ENCODE measurements around the gene PTAFR.
A peak's percentile ranks its signal among the peaks of the same experiment; 100 is the strongest.

PTAFR gene, protein sequence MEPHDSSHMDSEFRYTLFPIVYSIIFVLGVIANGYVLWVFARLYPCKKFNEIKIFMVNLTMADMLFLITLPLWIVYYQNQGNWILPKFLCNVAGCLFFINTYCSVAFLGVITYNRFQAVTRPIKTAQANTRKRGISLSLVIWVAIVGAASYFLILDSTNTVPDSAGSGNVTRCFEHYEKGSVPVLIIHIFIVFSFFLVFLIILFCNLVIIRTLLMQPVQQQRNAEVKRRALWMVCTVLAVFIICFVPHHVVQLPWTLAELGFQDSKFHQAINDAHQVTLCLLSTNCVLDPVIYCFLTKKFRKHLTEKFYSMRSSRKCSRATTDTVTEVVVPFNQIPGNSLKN

DNA sequence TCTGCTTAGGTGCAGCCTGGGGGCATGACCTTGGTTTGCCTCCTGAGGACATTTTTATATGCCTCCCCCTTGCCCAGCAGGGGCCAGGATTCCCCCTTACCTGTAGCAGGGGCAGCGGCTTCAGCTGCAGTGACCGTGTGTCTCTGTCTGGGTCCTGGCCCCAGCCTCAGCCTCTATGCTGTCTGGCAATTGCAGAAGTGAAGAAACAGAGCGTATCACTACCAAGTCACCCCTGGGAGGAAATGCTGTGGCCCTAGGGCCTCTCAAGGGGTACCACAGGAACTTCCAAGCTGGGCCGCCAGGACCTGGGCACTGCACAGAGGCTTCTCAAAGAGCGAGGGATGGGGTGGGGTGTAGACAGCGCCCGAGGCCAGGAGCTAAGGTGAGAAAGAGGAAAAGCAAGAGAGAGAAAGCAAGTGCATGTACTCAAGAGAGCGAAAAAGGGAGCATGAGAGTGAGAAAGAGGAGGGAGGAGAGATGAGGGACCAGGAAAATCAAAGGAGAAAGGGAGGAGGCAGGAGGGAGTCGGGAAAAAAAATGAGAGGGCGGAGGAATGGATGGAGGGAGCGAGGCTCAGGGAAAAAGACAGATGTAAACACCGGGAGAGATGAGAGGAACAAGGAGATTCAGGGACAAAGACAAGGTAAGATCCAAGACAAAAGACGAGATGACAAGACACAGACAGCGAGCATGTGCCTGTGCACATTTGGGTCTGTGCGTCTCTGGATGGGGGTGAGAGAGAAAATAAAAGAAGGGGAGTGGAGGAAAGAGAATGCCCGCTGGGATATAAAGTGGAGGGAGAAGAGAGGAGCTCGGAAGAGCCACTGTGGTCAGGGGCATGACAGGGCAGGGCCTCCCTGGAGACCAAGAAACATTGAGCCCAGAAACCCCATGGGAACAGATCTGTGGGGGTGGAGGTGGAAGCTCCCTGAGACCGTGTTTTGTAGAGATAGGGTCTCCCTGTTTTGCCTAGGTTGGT, at the start of gene PTAFR:
PTAFR (minus strand) TSS at position 199 of the 979 bp plus-strand sequence. CDS start 25,669 bp downstream, outside the sequence.
- no peak for DNase-seq (ENCODE audit: low spot score)

DNA sequence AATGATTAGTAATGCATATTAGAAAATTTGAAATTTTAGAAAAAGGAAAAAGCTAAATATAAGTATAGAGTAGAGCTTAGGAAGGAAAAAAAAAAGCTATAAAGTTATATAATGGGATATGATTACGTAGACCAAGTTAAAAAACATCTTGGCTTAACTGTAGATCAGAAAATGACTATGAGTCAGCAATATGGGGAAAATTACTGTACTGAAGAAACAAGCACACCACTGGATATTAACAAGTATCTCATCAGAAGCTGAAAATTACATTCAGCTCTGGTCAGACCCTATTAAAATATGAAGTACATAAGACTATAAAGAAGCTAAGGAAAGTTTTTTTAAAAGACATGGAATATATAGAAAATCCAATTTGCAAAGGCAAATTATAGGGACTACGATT, 36.8 kb upstream of the PTAFR start:
- no peak for DNase-seq (ENCODE audit: low spot score)

DNA sequence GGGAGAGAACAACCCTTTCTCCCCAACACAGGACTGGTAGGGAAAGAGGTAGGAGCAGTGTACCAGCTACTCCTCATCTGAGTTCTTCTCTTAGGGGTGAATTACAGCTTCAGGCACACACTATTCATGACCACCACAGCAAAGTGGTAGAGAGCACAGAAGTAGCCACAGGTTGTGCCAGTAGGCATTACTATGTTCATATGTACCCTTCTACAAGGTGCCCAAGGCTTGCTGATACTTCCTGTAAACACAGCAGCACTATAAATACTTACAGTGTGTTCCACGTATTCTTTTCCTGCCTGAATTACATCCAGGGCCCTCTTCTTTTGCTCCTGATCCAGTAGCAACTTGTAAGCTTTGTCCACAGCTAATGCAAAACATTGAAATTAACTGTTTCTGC, 33.2 kb upstream of the PTAFR start:
- no peak for DNase-seq (ENCODE audit: low spot score)

DNA sequence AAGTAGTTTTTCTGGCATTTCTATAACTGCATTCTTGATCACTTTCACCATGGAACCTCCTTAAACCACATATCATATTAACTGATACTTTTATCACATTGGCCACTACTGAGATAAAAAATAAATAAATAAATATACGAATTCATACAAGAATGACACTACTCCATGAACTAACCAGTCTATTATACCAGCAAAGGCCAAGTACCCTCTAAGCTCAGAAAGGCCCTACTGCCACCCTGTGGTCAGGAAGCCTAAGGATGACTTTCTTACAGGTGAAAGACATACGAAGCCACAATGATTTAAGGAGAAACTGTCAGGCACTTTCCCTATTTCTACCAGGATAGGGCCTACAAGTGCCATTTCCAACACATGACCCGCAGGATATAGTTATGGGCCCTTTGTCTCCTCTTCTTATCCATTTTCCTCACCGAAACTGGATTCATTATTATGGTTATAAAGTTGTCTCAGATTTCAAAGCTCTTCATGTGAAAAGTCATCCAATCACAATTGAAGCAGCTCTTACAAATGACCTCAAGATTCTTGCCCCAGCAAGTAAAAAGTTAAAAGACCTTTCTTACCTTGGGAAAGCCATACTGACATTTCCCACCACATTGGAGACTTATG, 32.4 kb upstream of the PTAFR start:
- peak; percentile 89 for DNase-seq (ENCODE audit: low spot score)

DNA sequence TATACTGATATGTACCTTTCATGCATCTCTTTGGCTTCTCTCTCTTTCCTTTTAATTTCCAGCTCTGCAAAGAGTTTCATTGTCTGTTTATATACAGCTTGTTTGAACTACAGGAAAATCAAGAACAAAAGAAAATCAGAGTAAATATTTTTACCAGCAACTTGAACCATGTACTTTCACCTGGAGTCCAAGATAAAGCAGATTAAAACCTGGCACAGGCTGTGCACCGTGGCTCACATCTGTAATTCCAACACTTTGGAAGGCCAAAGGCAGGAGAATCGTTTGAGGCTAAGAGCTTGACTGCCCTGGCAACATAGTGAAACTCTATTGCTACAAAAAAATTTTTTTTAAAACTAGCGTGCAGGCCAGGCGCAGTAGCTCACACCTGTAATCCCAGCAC, 28.8 kb upstream of the PTAFR start:
- DNase-seq (ENCODE audit: low spot score), result no peak

DNA sequence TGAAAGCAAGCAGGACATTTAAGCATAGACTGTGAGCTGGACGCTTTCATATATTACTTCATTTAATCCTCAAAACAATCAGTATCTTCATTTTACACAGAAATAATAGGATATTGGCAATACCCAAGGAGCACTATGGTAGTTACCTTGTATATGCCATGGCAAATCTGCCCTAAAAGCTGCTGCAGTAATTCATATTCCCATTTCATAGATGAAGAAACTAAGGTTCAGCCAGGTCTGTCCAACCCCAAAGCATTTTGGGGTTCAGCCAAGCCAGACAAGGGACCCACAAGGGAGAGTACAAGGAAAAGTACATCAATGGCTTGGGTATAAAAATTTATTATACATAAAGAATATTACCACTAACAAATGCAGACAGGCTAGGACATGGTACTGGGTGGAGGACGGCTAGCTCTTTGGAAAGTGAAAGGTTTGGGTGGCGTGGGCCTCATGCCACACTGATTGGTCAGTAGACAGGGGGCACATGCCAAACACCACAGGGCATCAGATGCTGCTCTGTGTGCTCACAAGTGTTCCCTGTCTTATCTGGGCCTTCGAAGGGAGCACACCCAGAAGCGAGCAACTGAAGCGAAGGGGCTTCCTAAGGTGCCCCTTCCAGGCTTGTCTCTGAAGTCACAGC, 23.9 kb upstream of the PTAFR start:
- no peak for DNase-seq (ENCODE audit: low spot score)

DNA sequence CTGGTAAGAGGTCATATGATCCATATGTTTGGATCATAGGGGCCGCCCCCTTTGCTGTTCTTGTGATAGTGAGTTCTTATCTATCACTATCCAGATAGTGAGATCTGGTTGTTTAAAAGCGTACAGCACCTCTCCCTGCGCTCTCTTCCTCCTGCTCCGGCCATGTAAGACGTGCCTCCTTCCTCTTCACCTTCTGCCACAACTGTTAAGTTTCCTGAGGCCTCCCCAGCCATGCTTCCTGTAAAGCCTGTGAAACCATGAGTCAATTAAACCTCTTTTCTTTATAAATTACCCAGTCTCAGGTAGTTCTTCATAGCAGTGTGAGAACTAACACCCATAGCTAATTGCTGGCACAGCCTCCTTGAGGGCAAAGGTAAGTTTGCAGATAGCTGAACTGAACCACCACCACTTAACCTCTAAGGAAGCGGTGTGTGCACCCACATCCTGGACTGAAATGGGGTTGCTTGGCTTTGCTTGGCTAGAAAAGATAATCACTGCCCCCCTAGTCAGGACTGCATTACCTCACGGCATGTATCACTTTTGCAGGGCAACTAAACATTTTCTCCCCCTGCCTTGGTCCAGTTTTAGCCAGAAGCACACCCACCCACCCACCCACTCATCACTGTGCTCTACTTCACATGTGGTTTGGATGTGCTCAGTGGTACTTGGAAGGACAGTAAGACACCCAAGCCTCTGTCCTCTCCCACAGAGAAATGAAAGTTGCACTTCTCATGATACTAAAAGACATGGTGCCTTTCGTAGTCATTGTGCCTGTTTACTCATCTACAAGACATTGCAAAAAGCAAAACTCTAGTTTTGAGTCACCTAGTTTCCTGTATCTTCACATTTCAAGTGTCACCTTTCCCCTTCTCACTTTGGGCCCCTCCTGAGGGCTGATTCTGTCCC, 23.1 kb upstream of the PTAFR start:
- no peak for DNase-seq (ENCODE audit: low spot score)

DNA sequence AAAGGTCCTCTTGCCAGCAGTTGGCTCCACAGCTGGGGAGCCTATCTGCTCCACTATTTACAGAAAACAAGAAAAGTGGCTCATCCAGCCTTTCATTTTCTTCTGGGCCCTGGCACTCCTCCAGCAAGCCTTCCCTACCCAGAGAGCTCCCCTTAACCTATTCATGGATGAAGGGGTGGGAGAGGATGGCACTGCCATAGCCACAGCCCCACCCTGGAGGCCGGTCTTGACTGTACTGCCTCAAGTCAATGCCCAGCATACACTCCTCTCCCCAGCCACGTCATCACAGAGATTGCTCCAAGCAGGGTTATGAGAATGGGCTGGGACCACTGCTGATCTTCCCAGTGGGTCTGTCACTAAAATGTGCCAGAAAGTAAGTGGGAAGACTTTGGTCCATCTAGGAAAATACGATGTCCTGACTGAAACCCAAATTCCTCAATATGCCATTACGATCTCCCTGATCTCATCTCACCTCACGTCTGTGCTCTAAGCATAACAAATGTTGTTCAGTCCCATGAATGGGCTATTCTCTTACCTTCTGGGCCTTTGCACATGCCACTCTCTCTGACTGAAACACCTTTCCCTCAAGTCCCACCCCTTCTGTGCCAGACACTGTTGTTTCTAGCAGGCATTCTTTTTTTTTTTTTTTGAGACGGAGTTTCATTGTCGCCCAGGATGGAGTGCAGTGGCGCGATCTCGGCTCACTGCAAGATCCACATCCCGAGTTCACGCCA, 21.4 kb upstream of the PTAFR start:
- no peak for DNase-seq (ENCODE audit: low spot score)

DNA sequence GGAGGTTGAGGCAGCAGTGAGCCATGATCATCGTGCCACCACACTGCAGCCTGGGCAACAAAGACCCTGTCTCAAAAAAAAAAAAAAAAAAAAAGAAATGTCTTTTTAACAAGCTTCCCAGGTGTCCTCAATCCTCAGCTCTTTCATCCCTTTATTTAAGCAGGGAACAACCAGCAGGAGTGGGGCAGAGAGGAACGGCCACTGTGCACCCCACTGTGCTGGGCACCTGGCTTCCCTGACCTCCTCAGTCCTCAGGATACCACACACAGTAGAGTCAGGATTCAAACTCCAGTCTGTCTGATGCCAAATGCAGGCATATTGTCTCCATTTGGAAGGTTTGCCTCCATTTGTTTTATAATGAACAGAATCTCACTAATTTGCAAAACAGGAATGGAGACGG, 19.8 kb upstream of the PTAFR start:
- no peak for DNase-seq (ENCODE audit: low spot score)

DNA sequence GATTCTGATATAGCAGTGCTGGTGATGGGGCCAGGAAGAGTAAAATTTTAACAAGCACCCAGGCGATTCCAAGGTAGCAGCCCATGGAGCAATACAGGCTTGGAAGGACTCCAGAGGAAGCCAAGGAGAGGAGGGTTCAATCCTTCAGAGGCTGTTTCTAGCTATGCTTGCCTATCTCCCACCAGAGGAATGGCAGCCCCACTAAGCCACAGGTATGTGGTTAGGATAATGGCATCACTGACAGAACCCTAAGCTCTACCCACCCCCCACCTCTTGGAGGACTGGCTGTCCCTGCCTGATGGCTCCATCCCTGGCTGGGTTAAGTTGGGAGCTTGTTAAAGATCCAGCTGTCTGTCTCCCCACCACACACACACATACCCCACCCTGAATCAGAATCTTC, 19.3 kb upstream of the PTAFR start:
- no peak for DNase-seq (ENCODE audit: low spot score)

DNA sequence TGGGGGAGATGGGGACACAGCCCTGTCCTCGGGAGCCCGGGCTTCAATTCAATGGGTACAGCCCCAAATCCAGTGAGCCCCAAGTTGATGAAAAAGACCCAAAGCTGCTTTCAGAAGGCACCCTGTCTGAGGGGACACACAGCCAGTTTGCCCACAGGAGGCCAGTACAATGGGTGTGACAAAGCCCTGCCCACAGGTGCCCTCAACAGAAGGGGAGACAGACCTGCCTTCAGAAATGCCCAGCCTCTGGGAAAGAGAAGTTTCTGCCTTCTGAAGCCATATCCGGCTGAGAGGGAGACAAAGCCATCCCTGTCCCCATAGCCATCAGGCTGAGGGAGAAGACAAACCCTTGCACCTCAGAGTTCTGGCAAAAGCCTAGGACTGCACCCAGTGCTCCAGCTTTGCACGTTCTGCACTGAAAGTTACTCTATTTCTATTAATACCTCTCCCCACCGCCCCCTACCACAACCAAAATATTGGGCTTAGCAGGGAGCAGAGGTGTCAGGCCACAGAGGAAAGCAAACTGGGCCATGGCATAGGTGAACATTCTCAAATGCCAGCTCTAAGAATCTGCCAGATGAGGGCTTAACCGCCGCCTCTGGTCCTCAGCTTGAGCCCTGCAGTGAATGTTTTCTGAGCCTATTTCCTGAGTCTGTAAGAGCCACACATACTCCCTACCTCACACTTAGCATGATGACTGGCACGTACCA, 18.0 kb upstream of the PTAFR start:
- DNase-seq (ENCODE audit: low spot score), result no peak

DNA sequence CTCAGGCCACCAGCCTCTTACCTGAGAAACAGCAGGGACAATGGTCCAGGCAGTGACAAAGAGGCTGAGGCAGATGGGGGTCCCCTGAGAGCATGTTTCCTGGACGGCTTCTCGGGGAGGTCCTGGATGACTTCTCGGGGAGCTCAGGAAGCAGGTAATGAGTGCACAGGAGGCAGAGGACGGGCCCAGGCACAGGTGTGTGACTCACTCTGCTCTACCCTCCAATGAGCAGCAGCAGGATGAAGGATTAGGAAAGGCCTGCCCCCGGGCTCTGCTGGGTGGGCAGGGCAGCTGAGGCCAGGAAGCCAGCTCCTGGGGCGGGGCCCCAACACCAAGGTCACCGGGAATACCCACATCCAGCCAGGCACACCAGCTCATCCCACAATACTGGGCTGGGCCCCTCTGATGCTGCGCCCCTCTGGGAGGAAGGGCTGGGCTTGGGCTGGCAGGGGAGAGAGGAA, 17.2 kb upstream of the PTAFR start:
- no peak for DNase-seq (ENCODE audit: low spot score)

DNA sequence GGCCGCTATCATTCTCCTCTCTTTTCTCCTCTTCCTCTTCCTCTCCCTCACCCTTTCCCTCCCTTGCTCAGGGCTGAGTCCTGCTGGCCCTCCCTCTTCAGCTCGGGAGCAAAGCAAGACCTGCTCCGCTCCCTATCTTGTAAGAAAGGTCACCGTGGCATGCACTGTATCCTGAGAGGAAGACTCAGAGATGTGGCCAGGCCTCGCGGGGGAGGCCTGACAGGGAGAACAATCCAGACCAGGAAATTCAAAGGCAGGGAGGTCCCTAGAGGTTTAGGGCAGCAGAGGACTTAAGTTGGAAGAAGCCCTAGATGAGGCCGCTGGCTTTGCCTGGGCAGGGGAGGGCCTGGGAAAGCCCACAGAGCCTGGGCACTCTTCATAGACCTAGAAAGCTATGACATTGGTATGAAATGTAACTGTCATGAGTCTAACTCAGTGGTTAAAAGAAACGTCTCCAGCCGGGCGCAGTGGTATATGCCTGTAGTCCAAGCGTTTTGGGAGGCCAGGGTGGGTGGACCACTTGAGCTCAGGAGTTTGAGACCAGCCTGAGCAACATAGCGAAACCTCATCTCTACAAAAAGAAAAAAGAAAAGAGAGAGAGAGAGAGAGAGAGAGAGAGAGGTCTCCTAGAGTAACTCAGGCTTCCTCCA, 14.6 kb upstream of the PTAFR start:
- DNase-seq (ENCODE audit: low spot score), result no peak

DNA sequence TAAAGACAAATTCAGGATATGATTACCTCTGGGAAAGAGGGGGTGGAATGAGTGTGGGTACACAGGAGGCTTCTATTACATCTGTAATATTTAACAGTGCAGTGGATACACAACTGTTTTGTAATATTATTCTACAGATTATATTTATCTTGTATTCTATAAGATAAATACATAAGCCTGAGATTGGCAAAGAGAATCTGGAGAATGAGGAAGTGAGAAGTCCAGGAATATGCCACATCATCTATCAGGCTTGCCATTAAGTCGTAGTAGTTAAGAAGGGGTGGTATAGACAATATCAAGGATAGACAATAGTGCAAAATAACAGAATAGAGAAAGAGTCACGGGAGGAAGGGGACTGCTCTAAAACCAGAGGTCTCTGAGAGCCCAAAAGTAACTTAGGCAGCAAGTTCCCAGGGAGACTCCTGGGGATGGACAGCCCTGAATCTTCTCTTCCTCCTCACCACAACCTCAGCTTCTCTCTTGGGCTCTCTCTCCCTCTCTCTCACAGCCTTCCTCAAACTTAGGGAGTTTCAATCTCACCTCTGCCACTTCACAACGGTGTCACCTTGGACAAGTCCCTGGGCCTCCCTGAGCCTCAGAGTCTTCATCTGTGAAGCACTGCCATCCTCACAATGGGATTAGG, 14.0 kb upstream of the PTAFR start:
- DNase-seq (ENCODE audit: low spot score), result no peak

DNA sequence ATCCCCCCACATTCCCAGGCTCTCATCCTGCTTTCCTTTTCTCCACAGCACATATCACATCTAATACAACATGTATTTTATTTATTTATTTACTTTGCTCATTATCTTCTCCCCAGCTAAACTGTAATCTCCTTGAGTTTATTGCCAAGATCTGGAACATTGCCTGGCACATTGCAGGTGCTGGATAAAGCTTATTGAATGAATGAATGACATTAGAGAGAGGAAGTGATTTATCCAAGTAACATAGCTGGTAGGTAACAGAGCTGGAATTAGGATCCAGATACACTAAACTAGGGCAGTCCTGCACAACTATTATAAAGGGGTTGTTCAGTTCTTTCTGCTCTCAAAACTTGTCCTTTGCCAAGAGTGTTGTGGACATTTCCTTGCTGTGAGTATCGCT, 8.6 kb upstream of the PTAFR start:
- no peak for DNase-seq (ENCODE audit: low spot score)

DNA sequence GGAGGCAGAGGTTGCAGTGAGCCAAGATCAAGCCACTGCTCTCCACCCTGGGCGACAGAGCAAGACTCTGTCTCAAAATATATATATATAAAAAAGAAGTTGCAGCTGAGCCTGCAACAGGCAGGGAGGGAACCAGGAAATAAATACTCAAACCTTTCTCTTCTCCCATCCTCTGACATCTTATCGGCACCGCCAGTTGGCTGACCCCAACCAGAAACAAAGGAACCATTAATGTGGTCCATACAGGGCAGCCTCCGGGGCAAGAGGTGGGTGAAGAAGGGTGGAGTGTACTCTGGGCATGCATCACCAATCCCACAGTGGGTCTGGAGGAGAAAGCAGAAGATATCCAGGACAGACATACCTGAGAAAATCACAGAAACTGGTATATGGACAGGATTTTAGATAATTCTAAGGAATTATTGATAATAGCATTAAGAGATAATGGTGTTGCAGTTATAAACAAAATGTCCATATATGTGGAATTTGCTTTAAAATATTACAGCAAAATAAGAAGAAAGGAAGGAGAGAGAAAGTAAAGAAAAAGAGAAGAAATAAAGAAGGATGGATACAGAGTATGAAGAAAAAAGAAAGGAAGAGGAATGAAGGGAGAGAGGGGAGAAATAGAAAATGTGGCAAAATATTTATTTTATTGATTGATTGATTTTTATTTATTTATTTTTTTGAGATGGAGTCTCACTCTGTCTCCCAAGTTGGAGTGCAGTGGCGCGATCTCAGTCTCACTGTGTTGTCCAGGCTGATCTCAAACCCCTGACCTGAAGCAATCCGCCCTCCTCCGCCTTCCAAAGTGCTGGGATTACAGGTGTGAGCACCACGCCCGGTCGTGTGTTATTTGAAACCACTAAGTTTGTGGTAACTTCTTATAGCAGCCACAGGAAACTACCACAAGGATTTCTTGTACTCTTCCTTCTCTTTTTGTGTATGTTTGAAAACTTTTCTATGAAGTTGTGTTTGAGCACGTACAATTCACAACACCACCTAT, 4.1 kb upstream of the PTAFR start:
- no peak for DNase-seq (ENCODE audit: low spot score)

Measured in pons (tissue), 1 donor.